ENCODE data around the gene HHATL. TPM values are rescaled to one million over a fixed set of nuclear protein-coding genes. Genes with fewer than 3 reads are reported as not detected.

Gene HHATL
- total RNA-seq, 1 experiment from 2014 or later: not detected

GRCh38 chr3:42665050-42665878, 37.3 kb downstream of the HHATL start:
- H3K36me3 ChIP-seq (ENCODE audit: control insufficient read depth, insufficient read depth, low read length): no peaks in the 10 kb centered on the region
- TF ChIP-seq TCF7L2 (IDR thresholded peaks at IDR 0.05; ENCODE audit: low read depth, low read length) (no peak), POLR2AphosphoS5 (IDR thresholded peaks at IDR 0.05; ENCODE audit: low read depth, low read length) (no peak), REST (IDR thresholded peaks at IDR 0.05; ENCODE audit: insufficient read depth in 1 of 2, low read depth in 2 of 2, low read length in 1 of 2) (no peak), CTCF (IDR thresholded peaks at IDR 0.05) (no peak), SIN3A (IDR thresholded peaks at IDR 0.05; ENCODE audit: borderline replicate concordance, insufficient read depth, low read depth, low read length) (no peak)
- DNase-seq (ENCODE audit: low read depth, low spot score): no peak
- ChIA-PET POLR2A (no interaction called here), CTCF (no interaction called here)
- no peak for ATAC-seq
- H3K4me3 ChIP-seq (ENCODE audit: low read depth in 2 of 2, low read length in 2 of 2): no peak overlapping the region
- in situ Hi-C loops (cut with HindIII; ENCODE audit: low pct_unique_long_range_greater_than_20kb, low sequenced_read_pairs): no loop called here
- no peaks in the 10 kb centered on the region for H3K4me1 ChIP-seq (ENCODE audit: control insufficient read depth, insufficient read depth, low read length)
- H3K27me3 ChIP-seq (ENCODE audit: control insufficient read depth, insufficient read depth, low read length): no peaks in the 10 kb centered on the region
- BruUV-seq (replicated peaks): no TSS peak
- no peaks in the 10 kb centered on the region for H3K9me3 ChIP-seq (ENCODE audit: control insufficient read depth, insufficient read depth, low read depth, low read length)
- intact Hi-C loops (cut with micrococcal nuclease; ENCODE audit: unreplicated experiment): no loop called here
- no peak overlapping the region for H3K27ac ChIP-seq (ENCODE audit: low read length)

- POLR2A ChIA-PET: no interaction called here
- no peak for DNase-seq (ENCODE audit: low read depth, low spot score)
- no peak overlapping the region for H3K27ac ChIP-seq (ENCODE audit: low read length)
- BruUV-seq (replicated peaks): no TSS peak
- no peaks in the 10 kb centered on the region for H3K4me1 ChIP-seq (ENCODE audit: control insufficient read depth, insufficient read depth, low read length)
- TF ChIP-seq REST (IDR thresholded peaks at IDR 0.05; ENCODE audit: insufficient read depth in 1 of 2, low read depth in 2 of 2, low read length in 1 of 2): no peak
- no peak for TF ChIP-seq CTCF (IDR thresholded peaks at IDR 0.05)
- TF ChIP-seq TCF7L2 (IDR thresholded peaks at IDR 0.05; ENCODE audit: low read depth, low read length): no peak
- TF ChIP-seq POLR2AphosphoS5 (IDR thresholded peaks at IDR 0.05; ENCODE audit: low read depth, low read length): no peak
- no peak for TF ChIP-seq SIN3A (IDR thresholded peaks at IDR 0.05; ENCODE audit: borderline replicate concordance, insufficient read depth, low read depth, low read length)
- CTCF ChIA-PET: no interaction called here
- in situ Hi-C loops (cut with HindIII; ENCODE audit: low pct_unique_long_range_greater_than_20kb, low sequenced_read_pairs) (no loop called here), intact Hi-C loops (cut with micrococcal nuclease; ENCODE audit: unreplicated experiment) (no loop called here)
- no peaks in the 10 kb centered on the region for H3K27me3 ChIP-seq (ENCODE audit: control insufficient read depth, insufficient read depth, low read length)
- H3K9me3 ChIP-seq (ENCODE audit: control insufficient read depth, insufficient read depth, low read depth, low read length): no peaks in the 10 kb centered on the region
- ATAC-seq: no peak
- no peaks in the 10 kb centered on the region for H3K36me3 ChIP-seq (ENCODE audit: control insufficient read depth, insufficient read depth, low read length)
- no peak overlapping the region for H3K4me3 ChIP-seq (ENCODE audit: low read depth in 2 of 2, low read length in 2 of 2)
Measured at GRCh38 chr3:42664438-42664803, 38.2 kb downstream of the HHATL start.

All from Panc1 (cell line).